SK-N-SH (cell line): ENCODE data around the gene LTBP1. TPM values are rescaled to one million over a fixed set of nuclear protein-coding genes. Genes with fewer than 3 reads are reported as not detected.

Experiments used
- CTCF ChIA-PET: fragments of 300-600, 350-600 bp; formaldehyde crosslinking; extraction: SDS; loops from one replicate; lab custom pipeline; 2021; lab: Yijun Ruan, JAX
- POLR2A ChIA-PET: fragments of 350-600 bp; sonication (Branson Sonifier 250); formaldehyde crosslinking; extraction: SDS; loops from one replicate; lab custom pipeline; 2020; ENCODE audit warnings: antibody characterized with exemption, inconsistent platforms; lab: Yijun Ruan, JAX
- DNase-seq: peaks from one replicate; pipeline ENCODE4 v3.0.0; 2012
- H2AFZ ChIP-seq: fragments of 200-600 bp; sonication (generic); 2 replicates; pipeline ENCODE4 v1.8.1; 2016; ENCODE audit warnings: antibody characterized with exemption, mild to moderate bottlenecking, low read depth
- H3F3A ChIP-seq: fragments of 200-600 bp; sonication (generic); replicated peaks from 2 replicates; pipeline ENCODE3; 2016; ENCODE audit warnings: antibody characterized with exemption, mild to moderate bottlenecking; ENCODE audit not compliant: insufficient read depth
- H3K27ac ChIP-seq, 2 experiments: fragments of 200-500 bp in 1 of 2; fragments of 200-600 bp in 1 of 2; sonication (Bioruptor generic) in 1 of 2; sonication (generic), shearing (Covaris generic) in 1 of 2; 2 replicates each; pipeline versions ENCODE4 v1.5.1 to v1.6.1; 2014 to 2016; ENCODE audit warnings: low read depth in 2 of 2, inconsistent platforms in 1 of 2, low read length in 1 of 2, mild to moderate bottlenecking in 1 of 2, mixed read lengths in 1 of 2
- H3K27me3 ChIP-seq: fragments of 200-600 bp; sonication (generic), shearing (Covaris generic); 2 replicates; pipeline ENCODE4 v1.6.1; 2016; ENCODE audit warnings: mixed run types; ENCODE audit not compliant: insufficient read depth
- H3K36me3 ChIP-seq, 2 experiments: fragments of 200-500 bp in 1 of 2; fragments of 200-600 bp in 1 of 2; sonication (Bioruptor generic) in 1 of 2; sonication (generic) in 1 of 2; replicated peaks in 1 of 2; 2 replicates each; pipeline versions ENCODE3 to v1.5.1; 2014 to 2016; ENCODE audit warnings: low read length in 1 of 2, mild to moderate bottlenecking in 1 of 2; ENCODE audit not compliant: insufficient read depth in 2 of 2, control insufficient read depth in 1 of 2
- H3K4me1 ChIP-seq, 2 experiments: fragments of 200-500 bp in 1 of 2; fragments of 200-600 bp in 1 of 2; sonication (Bioruptor generic) in 1 of 2; sonication (generic), shearing (Covaris generic) in 1 of 2; 2 replicates each; pipeline versions ENCODE4 v1.5.1 to v1.6.1; 2014 to 2016; ENCODE audit warnings: low read depth in 1 of 2, low read length in 1 of 2, mixed run types in 1 of 2; ENCODE audit not compliant: insufficient read depth in 2 of 2, control insufficient read depth in 1 of 2
- H3K4me2 ChIP-seq: fragments of 200-600 bp; sonication (generic), shearing (Covaris generic); 2 replicates; pipeline ENCODE4 v1.6.1; 2017; ENCODE audit warnings: mixed run types
- H3K4me3 ChIP-seq, 2 experiments: fragments of 200-500 bp in 1 of 2; fragments of 200-600 bp in 1 of 2; sonication (Bioruptor generic) in 1 of 2; sonication (generic), shearing (Covaris generic) in 1 of 2; 2 replicates each; pipeline versions ENCODE4 v1.5.1 to v1.8.1; 2014 to 2016; ENCODE audit warnings: low read depth in 2 of 2, inconsistent platforms in 1 of 2, low read length in 1 of 2, mild to moderate bottlenecking in 1 of 2, mixed read lengths in 1 of 2, moderate library complexity in 1 of 2
- H3K79me2 ChIP-seq: fragments of 200-600 bp; sonication (generic); 2 replicates; pipeline ENCODE4 v1.8.1; 2017; ENCODE audit warnings: mild to moderate bottlenecking; ENCODE audit not compliant: insufficient read depth
- H3K9ac ChIP-seq: fragments of 200-600 bp; sonication (generic); 2 replicates; pipeline ENCODE4 v1.6.1; 2017; ENCODE audit warnings: mixed run types
- H3K9me2 ChIP-seq: fragments of 200-600 bp; sonication (generic); 2 replicates; pipeline ENCODE4 v1.6.1; 2017; ENCODE audit warnings: mixed run types
- H3K9me3 ChIP-seq: fragments of 200-600 bp; sonication (generic); 2 replicates; pipeline ENCODE4 v1.6.1; 2017; ENCODE audit warnings: mixed run types, mild to moderate bottlenecking, moderate library complexity
- H4K20me1 ChIP-seq: fragments of 200-600 bp; sonication (generic); 2 replicates; pipeline ENCODE4 v1.6.1; 2017; ENCODE audit warnings: mild to moderate bottlenecking, mixed run types; ENCODE audit not compliant: insufficient read depth
- FOXJ3 ChIP-seq: sonication (generic); formaldehyde crosslinking; IDR thresholded peaks from 2 replicates; pipeline ENCODE4 v1.5.1; 2020; ENCODE audit warnings: mild to moderate bottlenecking, missing genetic modification reagents
- FOXM1 ChIP-seq: IDR thresholded peaks from 2 replicates; pipeline ENCODE4 v1.4.0; 2012; ENCODE audit warnings: low read depth, mild to moderate bottlenecking
- GATA2 ChIP-seq: sonication (generic); formaldehyde crosslinking; IDR thresholded peaks from 2 replicates; pipeline ENCODE4 v1.5.0; 2020; ENCODE audit warnings: mild to moderate bottlenecking, missing genetic modification reagents
- NFIC ChIP-seq: IDR thresholded peaks from 2 replicates; pipeline ENCODE4 v1.4.0; 2012; ENCODE audit warnings: borderline replicate concordance
- RAD21 ChIP-seq: IDR thresholded peaks from 2 replicates; pipeline ENCODE4 v1.6.1; 2012; ENCODE audit warnings: mild to moderate bottlenecking, low read length
- TCF12 ChIP-seq: IDR thresholded peaks from 2 replicates; pipeline ENCODE4 v1.4.0; 2012
- TEAD4 ChIP-seq: IDR thresholded peaks from 2 replicates; pipeline ENCODE4 v1.4.0; 2012; ENCODE audit warnings: mild to moderate bottlenecking, borderline replicate concordance; ENCODE audit not compliant: insufficient read depth
- YY1 ChIP-seq: IDR thresholded peaks from 2 replicates; pipeline ENCODE4 v1.4.0; 2012; ENCODE audit warnings: low read depth, mild to moderate bottlenecking
- WGBS: methylation state at CpG from one replicate; pipeline ENCODE4 v1.1.6; 2017; ENCODE audit warnings: low lambda C conversion rate; 5-methylcytosine and 5-hydroxymethylcytosine counted together
- polyA plus RNA-seq, 3 experiments: library from polyadenylated mRNA; depleted of rRNA; stranded (reverse); fragments of >200 nt; gene quantifications; 2 replicates each; pipeline ENCODE4 v1.2.3, GENCODE V29; 2012
- TF ChIP-seq, protein P1 (sequence below): fragments of 150-350 bp; IDR thresholded peaks from 2 replicates; pipeline ENCODE4 v1.6.1; 2017; ENCODE audit warnings: antibody characterized with exemption, low read length, low read depth, borderline replicate concordance
- TF ChIP-seq, protein P2 (sequence below): IDR thresholded peaks from 2 replicates; pipeline ENCODE4; 2012
- TF ChIP-seq, protein P3 (sequence below): IDR thresholded peaks from 2 replicates; pipeline ENCODE4 v1.4.0; 2012; ENCODE audit warnings: low read depth, borderline replicate concordance
- TF ChIP-seq, protein P4 (sequence below): IDR thresholded peaks from 2 replicates; pipeline ENCODE4 v1.6.1; 2012; ENCODE audit warnings: mild to moderate bottlenecking, low read depth, low read length, moderate library complexity

LTBP1 gene
- polyA plus RNA-seq, 1 of the 3 experiments (the other 2 are of a cell fraction) = 467 TPM

DNA sequence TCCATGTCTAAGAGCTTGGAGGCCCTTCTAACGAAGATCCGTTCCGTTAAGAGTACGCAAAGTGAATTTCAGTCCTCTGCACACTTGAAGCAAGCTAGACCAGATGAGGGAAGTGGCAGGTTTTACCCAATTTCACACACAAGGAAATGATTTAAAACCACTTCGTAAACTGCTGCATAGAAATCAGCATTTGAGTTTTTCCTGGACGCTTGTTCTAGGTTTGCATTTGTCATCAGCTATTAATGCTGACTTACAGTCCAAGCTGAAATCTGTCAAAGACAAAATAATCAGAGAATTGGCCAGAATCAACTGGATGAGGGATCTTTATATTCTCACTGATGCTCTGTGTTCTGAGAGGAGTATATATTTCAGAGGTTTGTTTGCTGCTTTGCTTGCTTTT, 412.1 kb downstream of the LTBP1 start (continued):
- TF ChIP-seq, protein P1, sequence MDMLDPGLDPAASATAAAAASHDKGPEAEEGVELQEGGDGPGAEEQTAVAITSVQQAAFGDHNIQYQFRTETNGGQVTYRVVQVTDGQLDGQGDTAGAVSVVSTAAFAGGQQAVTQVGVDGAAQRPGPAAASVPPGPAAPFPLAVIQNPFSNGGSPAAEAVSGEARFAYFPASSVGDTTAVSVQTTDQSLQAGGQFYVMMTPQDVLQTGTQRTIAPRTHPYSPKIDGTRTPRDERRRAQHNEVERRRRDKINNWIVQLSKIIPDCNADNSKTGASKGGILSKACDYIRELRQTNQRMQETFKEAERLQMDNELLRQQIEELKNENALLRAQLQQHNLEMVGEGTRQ = no peak
- no peak for TF ChIP-seq TEAD4
- TF ChIP-seq RAD21 = no peak
- no peak for TF ChIP-seq GATA2 (CRISPR knock-in tag)
- TF ChIP-seq FOXJ3 = no peak

DNA sequence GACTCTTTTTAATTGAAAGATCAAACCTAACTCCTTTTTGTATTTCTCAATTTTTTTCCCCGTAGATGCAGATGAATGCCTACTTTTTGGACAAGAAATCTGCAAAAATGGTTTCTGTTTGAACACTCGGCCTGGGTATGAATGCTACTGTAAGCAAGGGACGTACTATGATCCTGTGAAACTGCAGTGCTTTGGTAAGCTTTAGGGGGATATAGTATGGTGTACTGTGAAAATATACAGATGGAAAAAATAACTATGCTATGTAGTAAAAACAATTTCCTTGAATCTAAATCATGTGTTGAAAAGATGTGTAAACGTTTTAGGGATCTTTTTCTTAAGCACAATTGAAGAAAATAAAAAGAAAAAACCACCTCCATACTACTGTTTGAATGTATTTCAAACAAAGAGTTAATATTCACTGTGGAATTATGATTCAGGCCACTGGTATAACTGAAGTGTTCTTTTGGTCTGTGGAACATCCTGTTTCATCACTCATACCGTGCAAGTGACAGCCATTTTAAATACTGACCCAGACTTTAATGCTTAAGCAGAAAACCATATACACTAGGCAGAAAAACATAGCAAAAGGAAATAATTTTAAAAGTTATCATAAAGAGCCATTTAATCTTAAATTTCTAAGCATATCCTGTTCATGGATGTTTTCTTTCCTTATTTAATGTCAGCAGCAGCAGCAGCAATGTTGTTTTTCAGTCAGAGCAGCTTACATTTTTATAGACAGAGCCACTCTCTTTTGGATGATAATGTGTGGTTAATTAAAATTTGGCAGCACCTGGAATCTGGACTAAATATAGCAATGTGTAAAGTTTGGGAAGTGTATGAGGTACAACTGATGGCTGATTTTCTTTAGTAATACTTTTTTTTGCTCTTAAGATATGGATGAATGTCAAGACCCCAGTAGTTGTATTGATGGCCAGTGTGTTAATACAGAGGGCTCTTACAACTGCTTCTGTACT, 416.9 kb downstream of the LTBP1 start:
- ChIA-PET POLR2A (no interaction called here), CTCF (interaction anchor here (3.2 kb wide), 1 partner anchor 9 kb away, joined by 20 read pairs; no protein-coding TSS in a partner anchor)
- Histone ChIP-seq H2AFZ (peak overlapping the region; percentile 43; the same call in 1 of the 2 replicates), H3K4me2 (no peak overlapping the region), H3F3A (peaks cover 42% of the 10 kb centered on the region), H4K20me1 (no peaks in the 10 kb centered on the region), H3K27me3 (no peaks in the 10 kb centered on the region), H3K9me2 (no peaks in the 10 kb centered on the region), H3K79me2 (peaks cover 7% of the 10 kb centered on the region; the same call in 1 of the 2 replicates), H3K4me1 (peaks cover 0 to 26% of the 10 kb centered on the region in 2 experiments; a peak in 3 of 4 replicates), H3K4me3 (no peak overlapping the region), H3K9ac (peak overlapping the region; percentile 50; the same call in 1 of the 2 replicates), H3K36me3 (peaks cover 57 to 89% of the 10 kb centered on the region in 2 experiments), H3K9me3 (no peaks in the 10 kb centered on the region), H3K27ac (peak overlapping the region; percentile 55 to 77; a peak in 3 of 4 replicates)
- TF ChIP-seq, protein P2, sequence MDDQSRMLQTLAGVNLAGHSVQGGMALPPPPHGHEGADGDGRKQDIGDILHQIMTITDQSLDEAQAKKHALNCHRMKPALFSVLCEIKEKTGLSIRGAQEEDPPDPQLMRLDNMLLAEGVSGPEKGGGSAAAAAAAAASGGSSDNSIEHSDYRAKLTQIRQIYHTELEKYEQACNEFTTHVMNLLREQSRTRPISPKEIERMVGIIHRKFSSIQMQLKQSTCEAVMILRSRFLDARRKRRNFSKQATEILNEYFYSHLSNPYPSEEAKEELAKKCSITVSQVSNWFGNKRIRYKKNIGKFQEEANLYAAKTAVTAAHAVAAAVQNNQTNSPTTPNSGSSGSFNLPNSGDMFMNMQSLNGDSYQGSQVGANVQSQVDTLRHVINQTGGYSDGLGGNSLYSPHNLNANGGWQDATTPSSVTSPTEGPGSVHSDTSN = peak; percentile 43; the same call in 1 of the 2 replicates
- TF ChIP-seq FOXM1 (no peak), RAD21 (no peak), NFIC (no peak), TCF12 (no peak), TEAD4 (no peak), YY1 (peak; percentile 68; the same call in 1 of the 2 replicates)
- TF ChIP-seq, protein P3, sequence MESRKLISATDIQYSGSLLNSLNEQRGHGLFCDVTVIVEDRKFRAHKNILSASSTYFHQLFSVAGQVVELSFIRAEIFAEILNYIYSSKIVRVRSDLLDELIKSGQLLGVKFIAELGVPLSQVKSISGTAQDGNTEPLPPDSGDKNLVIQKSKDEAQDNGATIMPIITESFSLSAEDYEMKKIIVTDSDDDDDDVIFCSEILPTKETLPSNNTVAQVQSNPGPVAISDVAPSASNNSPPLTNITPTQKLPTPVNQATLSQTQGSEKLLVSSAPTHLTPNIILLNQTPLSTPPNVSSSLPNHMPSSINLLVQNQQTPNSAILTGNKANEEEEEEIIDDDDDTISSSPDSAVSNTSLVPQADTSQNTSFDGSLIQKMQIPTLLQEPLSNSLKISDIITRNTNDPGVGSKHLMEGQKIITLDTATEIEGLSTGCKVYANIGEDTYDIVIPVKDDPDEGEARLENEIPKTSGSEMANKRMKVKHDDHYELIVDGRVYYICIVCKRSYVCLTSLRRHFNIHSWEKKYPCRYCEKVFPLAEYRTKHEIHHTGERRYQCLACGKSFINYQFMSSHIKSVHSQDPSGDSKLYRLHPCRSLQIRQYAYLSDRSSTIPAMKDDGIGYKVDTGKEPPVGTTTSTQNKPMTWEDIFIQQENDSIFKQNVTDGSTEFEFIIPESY = no peak
- TF ChIP-seq, protein P4, sequence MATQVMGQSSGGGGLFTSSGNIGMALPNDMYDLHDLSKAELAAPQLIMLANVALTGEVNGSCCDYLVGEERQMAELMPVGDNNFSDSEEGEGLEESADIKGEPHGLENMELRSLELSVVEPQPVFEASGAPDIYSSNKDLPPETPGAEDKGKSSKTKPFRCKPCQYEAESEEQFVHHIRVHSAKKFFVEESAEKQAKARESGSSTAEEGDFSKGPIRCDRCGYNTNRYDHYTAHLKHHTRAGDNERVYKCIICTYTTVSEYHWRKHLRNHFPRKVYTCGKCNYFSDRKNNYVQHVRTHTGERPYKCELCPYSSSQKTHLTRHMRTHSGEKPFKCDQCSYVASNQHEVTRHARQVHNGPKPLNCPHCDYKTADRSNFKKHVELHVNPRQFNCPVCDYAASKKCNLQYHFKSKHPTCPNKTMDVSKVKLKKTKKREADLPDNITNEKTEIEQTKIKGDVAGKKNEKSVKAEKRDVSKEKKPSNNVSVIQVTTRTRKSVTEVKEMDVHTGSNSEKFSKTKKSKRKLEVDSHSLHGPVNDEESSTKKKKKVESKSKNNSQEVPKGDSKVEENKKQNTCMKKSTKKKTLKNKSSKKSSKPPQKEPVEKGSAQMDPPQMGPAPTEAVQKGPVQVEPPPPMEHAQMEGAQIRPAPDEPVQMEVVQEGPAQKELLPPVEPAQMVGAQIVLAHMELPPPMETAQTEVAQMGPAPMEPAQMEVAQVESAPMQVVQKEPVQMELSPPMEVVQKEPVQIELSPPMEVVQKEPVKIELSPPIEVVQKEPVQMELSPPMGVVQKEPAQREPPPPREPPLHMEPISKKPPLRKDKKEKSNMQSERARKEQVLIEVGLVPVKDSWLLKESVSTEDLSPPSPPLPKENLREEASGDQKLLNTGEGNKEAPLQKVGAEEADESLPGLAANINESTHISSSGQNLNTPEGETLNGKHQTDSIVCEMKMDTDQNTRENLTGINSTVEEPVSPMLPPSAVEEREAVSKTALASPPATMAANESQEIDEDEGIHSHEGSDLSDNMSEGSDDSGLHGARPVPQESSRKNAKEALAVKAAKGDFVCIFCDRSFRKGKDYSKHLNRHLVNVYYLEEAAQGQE = no peak
- 44% methylated on average over 5 of the region's 5 CpGs for WGBS
- DNase-seq = no peak
